ENCODE results near the gene NMT1.

DNA sequence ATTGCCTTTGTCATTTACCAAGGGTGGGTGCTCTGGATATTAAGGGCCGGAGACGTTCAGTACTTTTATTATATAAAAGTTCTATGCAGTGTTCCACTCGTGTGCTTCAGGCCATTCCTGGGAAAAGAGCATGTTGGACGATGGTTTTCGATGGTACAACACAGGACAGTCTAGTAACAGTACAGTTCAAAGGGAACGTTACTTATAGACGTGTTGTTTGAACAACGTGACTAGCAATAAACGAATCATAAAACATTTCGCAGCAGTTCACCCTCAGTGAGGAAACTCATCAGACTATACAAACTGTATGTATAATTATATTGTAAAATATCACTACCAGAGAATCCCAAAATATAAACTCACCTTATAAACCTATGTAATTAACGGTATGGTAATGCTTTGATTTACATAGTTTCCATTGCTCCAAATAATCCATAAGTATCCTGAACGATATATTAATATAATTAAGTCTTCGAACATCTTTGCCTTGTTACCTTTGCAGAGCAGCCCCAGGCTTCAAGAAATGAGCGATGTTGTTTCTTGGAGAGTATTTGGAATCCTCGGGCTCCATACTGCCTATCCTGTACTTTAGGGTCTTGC, 589 bp downstream of the NMT1 start:
- TF ChIP-seq ZNF571 (tag by site-specific recombination; IDR thresholded peaks at IDR 0.05) (no peak), ZNF24 (tag by site-specific recombination; IDR thresholded peaks at IDR 0.05) (no peak), ZNF114 (tag by site-specific recombination; IDR thresholded peaks at IDR 0.05) (no peak), OVOL3 (tag by site-specific recombination; IDR thresholded peaks at IDR 0.05) (no peak), MZF1 (tag by site-specific recombination; IDR thresholded peaks at IDR 0.05; ENCODE audit: borderline replicate concordance) (no peak), ZNF274 (IDR thresholded peaks at IDR 0.05; ENCODE audit: low read length) (no peak), ZNF274 (tag by site-specific recombination; IDR thresholded peaks at IDR 0.05; ENCODE audit: borderline replicate concordance) (no peak), ZNF747 (tag by site-specific recombination; IDR thresholded peaks at IDR 0.05) (no peak)
- TF ChIP-seq, protein P1, sequence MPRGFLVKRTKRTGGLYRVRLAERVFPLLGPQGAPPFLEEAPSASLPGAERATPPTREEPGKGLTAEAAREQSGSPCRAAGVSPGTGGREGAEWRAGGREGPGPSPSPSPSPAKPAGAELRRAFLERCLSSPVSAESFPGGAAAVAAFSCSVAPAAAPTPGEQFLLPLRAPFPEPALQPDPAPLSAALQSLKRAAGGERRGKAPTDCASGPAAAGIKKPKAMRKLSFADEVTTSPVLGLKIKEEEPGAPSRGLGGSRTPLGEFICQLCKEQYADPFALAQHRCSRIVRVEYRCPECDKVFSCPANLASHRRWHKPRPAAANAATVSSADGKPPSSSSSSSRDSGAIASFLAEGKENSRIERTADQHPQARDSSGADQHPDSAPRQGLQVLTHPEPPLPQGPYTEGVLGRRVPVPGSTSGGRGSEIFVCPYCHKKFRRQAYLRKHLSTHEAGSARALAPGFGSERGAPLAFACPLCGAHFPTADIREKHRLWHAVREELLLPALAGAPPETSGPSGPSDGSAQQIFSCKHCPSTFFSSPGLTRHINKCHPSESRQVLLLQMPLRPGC (tag by site-specific recombination; IDR thresholded peaks at IDR 0.05), result no peak
- TF ChIP-seq, protein P2, sequence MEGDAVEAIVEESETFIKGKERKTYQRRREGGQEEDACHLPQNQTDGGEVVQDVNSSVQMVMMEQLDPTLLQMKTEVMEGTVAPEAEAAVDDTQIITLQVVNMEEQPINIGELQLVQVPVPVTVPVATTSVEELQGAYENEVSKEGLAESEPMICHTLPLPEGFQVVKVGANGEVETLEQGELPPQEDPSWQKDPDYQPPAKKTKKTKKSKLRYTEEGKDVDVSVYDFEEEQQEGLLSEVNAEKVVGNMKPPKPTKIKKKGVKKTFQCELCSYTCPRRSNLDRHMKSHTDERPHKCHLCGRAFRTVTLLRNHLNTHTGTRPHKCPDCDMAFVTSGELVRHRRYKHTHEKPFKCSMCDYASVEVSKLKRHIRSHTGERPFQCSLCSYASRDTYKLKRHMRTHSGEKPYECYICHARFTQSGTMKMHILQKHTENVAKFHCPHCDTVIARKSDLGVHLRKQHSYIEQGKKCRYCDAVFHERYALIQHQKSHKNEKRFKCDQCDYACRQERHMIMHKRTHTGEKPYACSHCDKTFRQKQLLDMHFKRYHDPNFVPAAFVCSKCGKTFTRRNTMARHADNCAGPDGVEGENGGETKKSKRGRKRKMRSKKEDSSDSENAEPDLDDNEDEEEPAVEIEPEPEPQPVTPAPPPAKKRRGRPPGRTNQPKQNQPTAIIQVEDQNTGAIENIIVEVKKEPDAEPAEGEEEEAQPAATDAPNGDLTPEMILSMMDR (tag by site-specific recombination; IDR thresholded peaks at IDR 0.05), result no peak
- TF ChIP-seq, protein P3, sequence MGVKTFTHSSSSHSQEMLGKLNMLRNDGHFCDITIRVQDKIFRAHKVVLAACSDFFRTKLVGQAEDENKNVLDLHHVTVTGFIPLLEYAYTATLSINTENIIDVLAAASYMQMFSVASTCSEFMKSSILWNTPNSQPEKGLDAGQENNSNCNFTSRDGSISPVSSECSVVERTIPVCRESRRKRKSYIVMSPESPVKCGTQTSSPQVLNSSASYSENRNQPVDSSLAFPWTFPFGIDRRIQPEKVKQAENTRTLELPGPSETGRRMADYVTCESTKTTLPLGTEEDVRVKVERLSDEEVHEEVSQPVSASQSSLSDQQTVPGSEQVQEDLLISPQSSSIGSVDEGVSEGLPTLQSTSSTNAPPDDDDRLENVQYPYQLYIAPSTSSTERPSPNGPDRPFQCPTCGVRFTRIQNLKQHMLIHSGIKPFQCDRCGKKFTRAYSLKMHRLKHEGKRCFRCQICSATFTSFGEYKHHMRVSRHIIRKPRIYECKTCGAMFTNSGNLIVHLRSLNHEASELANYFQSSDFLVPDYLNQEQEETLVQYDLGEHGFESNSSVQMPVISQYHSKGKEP (tag by site-specific recombination; IDR thresholded peaks at IDR 0.05), result no peak

Measured in HEK293 (cell line).